OCI-LY3 (cell line): ENCODE measurements around the gene CDC40.

Experiments used
- EZH2phosphoT487 ChIP-seq: fragments of 200-600 bp; shearing (Covaris generic); IDR thresholded peaks from 2 replicates; pipeline ENCODE4 v1.6.1; 2018; ENCODE audit warnings: antibody characterized with exemption, mixed run types, low read depth
- TF ChIP-seq, protein P1 (sequence below): fragments of 200-600, 300-600 bp; sonication (generic); IDR thresholded peaks from 2 replicates; pipeline ENCODE4 v1.5.1; 2014; ENCODE audit warnings: antibody characterized with exemption, low read length, low read depth

DNA sequence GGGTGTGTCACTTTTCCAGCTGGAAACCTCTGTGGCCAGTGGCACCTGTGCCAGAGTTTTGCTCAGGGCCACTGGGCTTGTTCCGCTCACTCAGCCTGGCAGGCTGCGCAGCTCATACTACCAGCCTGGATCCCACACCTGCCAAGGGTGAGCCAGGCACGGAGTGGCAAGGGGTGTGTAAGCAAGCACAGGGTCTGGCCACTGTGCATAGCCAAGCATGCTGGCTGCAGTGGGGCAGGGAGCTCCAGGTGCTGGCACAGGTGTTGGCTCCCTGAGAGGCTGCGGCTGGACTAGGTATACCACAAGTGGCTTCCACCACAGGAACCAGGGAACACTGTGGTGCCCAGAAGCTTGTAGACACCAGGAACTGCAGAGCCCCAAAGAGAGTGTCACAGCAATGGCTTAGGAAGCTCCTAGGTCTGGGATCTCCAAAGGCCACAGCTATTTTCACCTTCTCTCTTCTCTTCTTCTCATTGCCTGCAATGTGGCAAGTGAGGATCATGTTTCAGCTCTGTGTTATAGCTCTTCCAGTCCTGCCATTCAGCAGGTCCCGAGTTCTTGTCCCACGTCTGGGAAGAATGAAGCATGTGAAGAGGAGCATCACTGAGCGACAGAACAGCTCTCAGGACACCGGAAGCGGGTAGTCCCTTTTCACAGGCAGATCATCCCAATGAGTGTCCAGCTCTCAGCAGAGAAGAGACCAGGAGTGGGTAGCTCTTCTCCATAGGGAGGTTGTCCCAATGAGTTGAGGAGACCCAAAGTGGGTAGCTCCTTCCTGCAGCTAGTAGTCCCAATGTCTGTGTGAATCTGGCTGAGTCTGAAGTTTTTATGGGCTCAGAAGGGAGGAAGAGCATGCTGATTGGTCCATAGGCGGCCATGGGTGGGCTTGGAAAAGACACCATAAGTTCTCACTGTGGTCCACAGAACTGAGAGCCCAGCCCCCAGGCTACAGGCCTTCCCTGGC, 42.0 kb upstream of the CDC40 start:
- TF ChIP-seq, protein P1, sequence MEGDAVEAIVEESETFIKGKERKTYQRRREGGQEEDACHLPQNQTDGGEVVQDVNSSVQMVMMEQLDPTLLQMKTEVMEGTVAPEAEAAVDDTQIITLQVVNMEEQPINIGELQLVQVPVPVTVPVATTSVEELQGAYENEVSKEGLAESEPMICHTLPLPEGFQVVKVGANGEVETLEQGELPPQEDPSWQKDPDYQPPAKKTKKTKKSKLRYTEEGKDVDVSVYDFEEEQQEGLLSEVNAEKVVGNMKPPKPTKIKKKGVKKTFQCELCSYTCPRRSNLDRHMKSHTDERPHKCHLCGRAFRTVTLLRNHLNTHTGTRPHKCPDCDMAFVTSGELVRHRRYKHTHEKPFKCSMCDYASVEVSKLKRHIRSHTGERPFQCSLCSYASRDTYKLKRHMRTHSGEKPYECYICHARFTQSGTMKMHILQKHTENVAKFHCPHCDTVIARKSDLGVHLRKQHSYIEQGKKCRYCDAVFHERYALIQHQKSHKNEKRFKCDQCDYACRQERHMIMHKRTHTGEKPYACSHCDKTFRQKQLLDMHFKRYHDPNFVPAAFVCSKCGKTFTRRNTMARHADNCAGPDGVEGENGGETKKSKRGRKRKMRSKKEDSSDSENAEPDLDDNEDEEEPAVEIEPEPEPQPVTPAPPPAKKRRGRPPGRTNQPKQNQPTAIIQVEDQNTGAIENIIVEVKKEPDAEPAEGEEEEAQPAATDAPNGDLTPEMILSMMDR: no peak
- no peak for TF ChIP-seq EZH2phosphoT487
